ENCODE measurements around the gene MISFA. TPM values are rescaled to one million over a fixed set of nuclear protein-coding genes. Genes with fewer than 3 reads are reported as not detected.

Gene MISFA
- under 1 TPM in 1 of 2 experiments, not detected in 1; 0.56 TPM for total RNA-seq
- polyA plus RNA-seq (2013, experiment 1 of 2), result 0.44 TPM
- 0.80 TPM for polyA plus RNA-seq (2013, experiment 2 of 2)
- 0 to 1.1 (median 0.40) reads per million in 172 experiments for total RNA-seq

DNA sequence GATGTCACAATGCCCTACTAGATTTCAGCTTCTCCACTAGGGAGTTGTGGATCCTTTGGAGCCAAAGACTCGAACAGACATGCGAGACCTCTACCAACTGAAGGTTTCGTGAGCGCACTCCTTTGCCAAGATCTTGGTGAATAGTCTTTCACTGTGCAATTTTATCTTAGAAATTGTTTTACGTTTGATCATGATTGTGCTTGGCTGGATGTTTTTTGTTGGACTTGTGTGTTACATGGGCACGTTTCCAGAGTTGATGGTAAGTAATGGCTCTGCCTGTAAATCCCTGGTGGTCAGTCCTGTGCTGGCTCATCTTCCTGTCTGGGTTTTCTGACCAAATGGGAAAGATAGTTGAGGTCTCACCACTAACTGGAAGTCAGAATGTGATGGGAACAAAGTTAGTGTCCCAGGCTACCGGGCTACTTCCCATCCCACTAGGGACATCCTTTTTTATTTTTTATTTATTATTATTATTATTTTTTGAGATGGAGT is at the start of gene MISFA:
Gene MISFA, plus strand, starts transcription at position 51 of the 492 bp plus-strand sequence. Its CDS starts 140 bp downstream, at position 191.
- Mint-ChIP-seq H3K9me3 (no peaks in the 10 kb centered on the region), H3K27ac (no peak within 1 kb of the TSS), H3K4me1 (ENCODE audit: low read depth) (no peaks in the 10 kb centered on the region), H3K4me3 (no peak within 1 kb of the TSS), H3K36me3 (ENCODE audit: low read depth) (no peaks in the 10 kb centered on the region), H3K27me3 (no peaks in the 10 kb centered on the region)
- CTCF ChIA-PET, result no interaction called here
- H3K9me3 ChIP-seq (ENCODE audit: control insufficient read depth in 1 of 2, insufficient read depth in 1 of 2, low read length in 2 of 2), result no peaks in the 10 kb centered on the region
- H3K36me3 ChIP-seq (ENCODE audit: insufficient read depth, low read length), result no peaks in the 10 kb centered on the region
- TF ChIP-seq, protein P1, sequence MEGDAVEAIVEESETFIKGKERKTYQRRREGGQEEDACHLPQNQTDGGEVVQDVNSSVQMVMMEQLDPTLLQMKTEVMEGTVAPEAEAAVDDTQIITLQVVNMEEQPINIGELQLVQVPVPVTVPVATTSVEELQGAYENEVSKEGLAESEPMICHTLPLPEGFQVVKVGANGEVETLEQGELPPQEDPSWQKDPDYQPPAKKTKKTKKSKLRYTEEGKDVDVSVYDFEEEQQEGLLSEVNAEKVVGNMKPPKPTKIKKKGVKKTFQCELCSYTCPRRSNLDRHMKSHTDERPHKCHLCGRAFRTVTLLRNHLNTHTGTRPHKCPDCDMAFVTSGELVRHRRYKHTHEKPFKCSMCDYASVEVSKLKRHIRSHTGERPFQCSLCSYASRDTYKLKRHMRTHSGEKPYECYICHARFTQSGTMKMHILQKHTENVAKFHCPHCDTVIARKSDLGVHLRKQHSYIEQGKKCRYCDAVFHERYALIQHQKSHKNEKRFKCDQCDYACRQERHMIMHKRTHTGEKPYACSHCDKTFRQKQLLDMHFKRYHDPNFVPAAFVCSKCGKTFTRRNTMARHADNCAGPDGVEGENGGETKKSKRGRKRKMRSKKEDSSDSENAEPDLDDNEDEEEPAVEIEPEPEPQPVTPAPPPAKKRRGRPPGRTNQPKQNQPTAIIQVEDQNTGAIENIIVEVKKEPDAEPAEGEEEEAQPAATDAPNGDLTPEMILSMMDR (IDR thresholded peaks at IDR 0.05), result no peak
- intact Hi-C loops (cut with DNase I, micrococcal nuclease), result no loop called here
- POLR2A ChIA-PET, result no interaction called here
- DNase-seq, result no peak
- H3K27ac ChIP-seq (ENCODE audit: low read depth in 1 of 2, low read length in 2 of 2), result no peak within 1 kb of the TSS
- no peaks in the 10 kb centered on the region for H3K4me1 ChIP-seq (ENCODE audit: insufficient read depth, low read length)
- no peaks in the 10 kb centered on the region for H3K27me3 ChIP-seq (ENCODE audit: control insufficient read depth in 1 of 2, insufficient read depth in 2 of 2, low read length in 2 of 2)
- no peak within 1 kb of the TSS for H3K4me3 ChIP-seq (ENCODE audit: low read length)
- ATAC-seq (ENCODE audit: poor library complexity), result no peak

DNA sequence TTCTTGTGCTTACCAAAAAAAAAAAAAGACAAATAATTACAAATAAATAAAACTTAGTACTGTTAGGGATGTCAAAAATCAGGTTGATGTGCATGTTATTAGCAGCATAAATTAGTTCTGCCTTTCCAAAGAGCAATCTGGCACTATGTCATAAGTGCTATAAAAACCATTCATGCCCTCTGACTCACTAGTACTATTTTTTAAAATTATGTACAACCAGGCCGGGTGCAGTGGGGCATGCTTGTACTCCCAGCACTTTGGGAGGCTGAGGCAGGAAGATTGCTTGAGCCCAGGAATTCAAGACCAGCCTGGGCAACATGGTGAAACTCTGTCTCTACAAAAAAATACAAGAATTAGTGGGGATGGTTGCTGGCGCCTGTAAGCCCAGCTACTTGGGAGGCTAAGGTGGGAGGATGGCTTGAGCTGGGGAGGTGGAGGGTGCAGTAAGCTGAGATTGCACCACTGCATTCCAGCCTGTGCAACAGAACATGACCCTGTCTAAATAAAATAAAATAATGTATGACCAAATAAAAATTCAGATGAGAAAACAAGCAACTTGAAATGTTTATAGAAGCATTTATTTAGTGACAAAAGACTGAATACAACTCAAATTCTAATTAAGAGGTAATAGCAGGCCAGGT is 36.4 kb upstream of the MISFA start:
- POLR2A ChIA-PET, result no interaction called here
- CTCF ChIA-PET, result no interaction called here
- Mint-ChIP-seq H3K27me3 (no peaks in the 10 kb centered on the region), H3K4me1 (ENCODE audit: low read depth) (no peaks in the 10 kb centered on the region), H3K27ac (no peak overlapping the region), H3K4me3 (no peak overlapping the region), H3K9me3 (no peaks in the 10 kb centered on the region), H3K36me3 (ENCODE audit: low read depth) (peaks cover 15% of the 10 kb centered on the region)
- intact Hi-C loops (cut with DNase I, micrococcal nuclease), result no loop called here
- TF ChIP-seq, protein P1 (IDR thresholded peaks at IDR 0.05), result no peak
- Histone ChIP-seq H3K27ac (ENCODE audit: low read depth in 1 of 2, low read length in 2 of 2) (no peak overlapping the region), H3K9me3 (ENCODE audit: control insufficient read depth in 1 of 2, insufficient read depth in 1 of 2, low read length in 2 of 2) (no peaks in the 10 kb centered on the region), H3K27me3 (ENCODE audit: control insufficient read depth in 1 of 2, insufficient read depth in 2 of 2, low read length in 2 of 2) (no peaks in the 10 kb centered on the region), H3K36me3 (ENCODE audit: insufficient read depth, low read length) (peaks cover 6% of the 10 kb centered on the region), H3K4me3 (ENCODE audit: low read length) (no peak overlapping the region), H3K4me1 (ENCODE audit: insufficient read depth, low read length) (no peaks in the 10 kb centered on the region)
- no peak for DNase-seq
- ATAC-seq (ENCODE audit: poor library complexity), result no peak

DNA sequence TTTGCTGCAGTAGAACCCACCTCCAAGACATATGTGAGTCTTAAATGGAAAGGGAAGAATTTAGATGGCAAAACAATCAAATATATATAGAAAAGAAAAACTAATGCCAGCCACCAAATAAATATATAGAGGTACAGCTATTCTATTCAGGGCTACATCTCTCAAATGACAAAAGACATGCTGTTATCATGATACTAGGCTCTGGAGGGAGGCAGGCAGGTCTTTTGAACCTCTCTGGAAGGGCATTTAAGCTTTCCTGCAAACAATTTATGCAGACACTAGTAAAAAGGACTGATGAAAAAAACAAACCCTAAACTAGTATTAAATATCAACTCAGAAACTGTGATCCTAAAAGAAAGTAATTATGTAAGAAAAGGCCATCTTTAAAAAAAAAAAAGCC is 35.4 kb upstream of the MISFA start:
- no peaks in the 10 kb centered on the region for H3K9me3 ChIP-seq (ENCODE audit: control insufficient read depth in 1 of 2, insufficient read depth in 1 of 2, low read length in 2 of 2)
- H3K4me3 ChIP-seq (ENCODE audit: low read length), result no peak overlapping the region
- ChIA-PET CTCF (interaction anchor here (0.6 to 1.1 kb wide), 2 partner anchors 14 to 30 kb away, joined by 3 to 4 read pairs; no protein-coding TSS in a partner anchor), POLR2A (no interaction called here)
- Mint-ChIP-seq H3K27me3 (no peaks in the 10 kb centered on the region), H3K36me3 (ENCODE audit: low read depth) (peaks cover 14% of the 10 kb centered on the region), H3K27ac (no peak overlapping the region), H3K9me3 (no peaks in the 10 kb centered on the region), H3K4me1 (ENCODE audit: low read depth) (no peaks in the 10 kb centered on the region), H3K4me3 (no peak overlapping the region)
- ATAC-seq (ENCODE audit: poor library complexity) (no peak), DNase-seq (no peak)
- peaks cover 5% of the 10 kb centered on the region for H3K36me3 ChIP-seq (ENCODE audit: insufficient read depth, low read length)
- intact Hi-C loops (cut with DNase I, micrococcal nuclease), result no loop called here
- TF ChIP-seq, protein P1 (IDR thresholded peaks at IDR 0.05), result no peak
- H3K27ac ChIP-seq (ENCODE audit: low read depth in 1 of 2, low read length in 2 of 2), result no peak overlapping the region
- no peaks in the 10 kb centered on the region for H3K27me3 ChIP-seq (ENCODE audit: control insufficient read depth in 1 of 2, insufficient read depth in 2 of 2, low read length in 2 of 2)
- no peaks in the 10 kb centered on the region for H3K4me1 ChIP-seq (ENCODE audit: insufficient read depth, low read length)
